CD4-positive, CD25-positive, alpha-beta regulatory T cell (primary cell): ENCODE results near the gene OR12D3. TPM values are rescaled to one million over a fixed set of nuclear protein-coding genes. Genes with fewer than 3 reads are reported as not detected.
A peak's percentile ranks its signal among the peaks of the same experiment; 100 is the strongest.

Experiments used
- ATAC-seq, 2 donors: fragments of 150-1000 bp; cut with Tn5 transposase; one replicate each; pipeline ENCODE4 v1.10.0; 2021; ENCODE audit warnings: low read depth in 2 of 2, moderate number of reproducible peaks in 2 of 2, moderate library complexity in 1 of 2
- DNase-seq, 3 donors: peaks; one replicate each; pipeline versions ENCODE4 v3.0.0 to v3.0.0-alpha.2; 2012 to 2022; ENCODE audit warnings: mixed read lengths in 1 of 3
- H3K27ac ChIP-seq: one replicate; pipeline ENCODE4 v1.7.0; 2013; ENCODE audit warnings: mild to moderate bottlenecking, low read length; ENCODE audit not compliant: insufficient read depth, poor library complexity, severe bottlenecking
- H3K27me3 ChIP-seq: one replicate; pipeline ENCODE4 v1.7.0; 2013; ENCODE audit warnings: low read length; ENCODE audit not compliant: control insufficient read depth, insufficient read depth
- H3K36me3 ChIP-seq: one replicate; pipeline ENCODE4 v1.7.0; 2013; ENCODE audit warnings: mild to moderate bottlenecking, low read length, moderate library complexity; ENCODE audit not compliant: control insufficient read depth, insufficient read depth
- H3K4me1 ChIP-seq: 2 replicates; pipeline ENCODE4 v1.7.0; 2013; ENCODE audit warnings: mild to moderate bottlenecking, low read length; ENCODE audit not compliant: insufficient read depth, control insufficient read depth, poor library complexity, severe bottlenecking
- H3K4me3 ChIP-seq: one replicate; pipeline ENCODE4 v1.7.0; 2013; ENCODE audit warnings: low read depth, mild to moderate bottlenecking, low read length, moderate library complexity
- H3K9me3 ChIP-seq, 2 experiments: 1 replicate in 1 of 2; 2 replicates in 1 of 2; pipeline ENCODE4 v1.7.0; 2013; ENCODE audit warnings: low read length in 2 of 2, mild to moderate bottlenecking in 1 of 2, moderate library complexity in 1 of 2; ENCODE audit not compliant: control insufficient read depth in 2 of 2
- H3K27ac Mint-ChIP-seq, 3 donors: one replicate each; pipeline ENCODE4 v1.8.0; 2020 to 2022; ENCODE audit warnings: mild to moderate bottlenecking in 3 of 3, mixed read lengths in 3 of 3, moderate library complexity in 2 of 3
- H3K27me3 Mint-ChIP-seq: one replicate; pipeline ENCODE4 v1.8.0; 2022; ENCODE audit warnings: mild to moderate bottlenecking, mixed read lengths
- H3K36me3 Mint-ChIP-seq: one replicate; pipeline ENCODE4 v1.8.0; 2020; ENCODE audit warnings: mixed read lengths
- H3K4me1 Mint-ChIP-seq, 4 donors: one replicate each; pipeline ENCODE4 v1.8.0; 2020 to 2022; ENCODE audit warnings: mixed read lengths in 4 of 4, mild to moderate bottlenecking in 1 of 4
- H3K4me3 Mint-ChIP-seq, 4 donors: one replicate each; pipeline ENCODE4 v1.8.0; 2020 to 2022; ENCODE audit warnings: mild to moderate bottlenecking in 4 of 4, mixed read lengths in 4 of 4, moderate library complexity in 3 of 4
- H3K9me3 Mint-ChIP-seq, 7 donors: one replicate each; pipeline ENCODE4 v1.8.0; 2020 to 2022; ENCODE audit warnings: mixed read lengths in 7 of 7, mild to moderate bottlenecking in 3 of 7, moderate library complexity in 2 of 7
- polyA plus RNA-seq, 4 donors: library from polyadenylated mRNA; unstranded; fragments of 300-500 nt; fragmentation: Illumina TruSeq; gene quantifications; one replicate each; pipeline ENCODE4 v1.2.3, GENCODE V29; 2021
- total RNA-seq: library from RNA; stranded (reverse); gene quantifications from one replicate; pipeline ENCODE4 v1.2.3, GENCODE V29; 2022

Gene OR12D3
- total RNA-seq (not detected), polyA plus RNA-seq (not detected)

DNA sequence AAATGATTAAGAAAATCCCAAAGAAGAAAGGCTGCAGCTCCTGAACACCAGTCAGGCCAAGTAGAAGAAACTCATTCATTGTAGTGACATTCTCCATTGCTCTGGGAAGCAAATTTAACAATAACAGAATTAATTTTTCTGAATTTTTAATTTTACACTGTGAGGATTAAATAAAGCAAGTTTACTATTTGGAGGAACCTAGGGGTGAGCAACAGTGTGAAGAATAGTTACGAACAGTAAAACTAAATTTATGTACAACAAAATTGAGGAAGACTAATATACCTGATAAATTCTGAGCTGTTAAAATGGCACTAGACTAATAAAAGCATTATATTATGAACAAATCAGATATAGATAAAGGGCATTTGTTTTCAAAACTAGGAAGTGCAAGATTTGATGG is at the start of gene OR12D3:
Gene OR12D3 (minus strand): TSS at position 101 of the 400 bp plus-strand sequence. CDS start 4 bp downstream, at position 97.
- peaks cover 0 to 4% (median 0%) of the 10 kb centered on the region in 7 donors for H3K9me3 Mint-ChIP-seq
- peaks cover 21% of the 10 kb centered on the region for H3K27me3 Mint-ChIP-seq
- no peak for ATAC-seq

DNA sequence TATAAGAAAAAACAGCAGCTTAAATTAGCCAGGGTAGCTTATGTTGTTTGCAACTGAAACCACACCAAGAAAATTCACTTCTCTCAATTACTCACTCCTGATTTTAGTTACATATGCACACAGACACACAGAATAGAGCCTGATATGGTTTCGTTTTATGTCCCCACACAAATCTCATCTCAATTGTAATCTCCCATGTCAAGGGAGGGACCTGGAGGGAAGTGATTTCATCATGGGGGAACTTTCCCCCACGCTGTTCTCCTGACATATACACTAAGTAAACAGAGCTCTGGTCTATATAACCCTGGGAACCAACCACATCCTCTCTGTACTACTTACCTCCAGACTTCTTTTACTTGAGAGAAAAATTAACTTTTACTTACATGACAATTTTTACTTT is 49.5 kb upstream of the OR12D3 start:
- Mint-ChIP-seq H3K27me3 (peaks cover 45% of the 10 kb centered on the region), H3K4me3 (no peak overlapping the region), H3K27ac (no peak overlapping the region), H3K4me1 (peaks cover 0 to 2% (median 0%) of the 10 kb centered on the region in 4 donors), H3K36me3 (no peaks in the 10 kb centered on the region), H3K9me3 (peaks cover 0 to 5% (median 0%) of the 10 kb centered on the region in 7 donors)
- no peaks in the 10 kb centered on the region for H3K36me3 ChIP-seq
- H3K9me3 ChIP-seq: no peaks in the 10 kb centered on the region
- ATAC-seq (no peak), DNase-seq (peak in 1 of 3 donors; percentile 0)
- no peaks in the 10 kb centered on the region for H3K4me1 ChIP-seq
- peaks cover 11% of the 10 kb centered on the region for H3K27me3 ChIP-seq
- H3K4me3 ChIP-seq: no peak overlapping the region
- H3K27ac ChIP-seq: no peak overlapping the region

More for the DNA sequence above, at the start of gene OR12D3:
- Histone ChIP-seq H3K27me3 (no peaks in the 10 kb centered on the region), H3K36me3 (no peaks in the 10 kb centered on the region), H3K4me3 (no peak within 1 kb of the TSS), H3K27ac (no peak within 1 kb of the TSS), H3K4me1 (no peaks in the 10 kb centered on the region), H3K9me3 (no peaks in the 10 kb centered on the region)
- no peak for DNase-seq
- H3K4me1 Mint-ChIP-seq: no peaks in the 10 kb centered on the region
- H3K4me3 Mint-ChIP-seq: no peak within 1 kb of the TSS
- no peaks in the 10 kb centered on the region for H3K36me3 Mint-ChIP-seq
- H3K27ac Mint-ChIP-seq: no peak within 1 kb of the TSS

- H3K4me3 ChIP-seq: no peak overlapping the region
- Mint-ChIP-seq H3K4me3 (no peak overlapping the region), H3K9me3 (peaks cover 0 to 5% (median 0%) of the 10 kb centered on the region in 7 donors), H3K27ac (no peak overlapping the region), H3K36me3 (no peaks in the 10 kb centered on the region), H3K27me3 (peaks cover 48% of the 10 kb centered on the region), H3K4me1 (peaks cover 0 to 2% (median 0%) of the 10 kb centered on the region in 4 donors)
- H3K9me3 ChIP-seq: no peaks in the 10 kb centered on the region
- DNase-seq: no peak
- no peaks in the 10 kb centered on the region for H3K4me1 ChIP-seq
- H3K27ac ChIP-seq: no peak overlapping the region
- H3K36me3 ChIP-seq: no peaks in the 10 kb centered on the region
- no peak for ATAC-seq
- H3K27me3 ChIP-seq: peaks cover 11% of the 10 kb centered on the region
Observed at GRCh38 chr6:29424168-29424567, 49.1 kb upstream of the OR12D3 start.

DNA sequence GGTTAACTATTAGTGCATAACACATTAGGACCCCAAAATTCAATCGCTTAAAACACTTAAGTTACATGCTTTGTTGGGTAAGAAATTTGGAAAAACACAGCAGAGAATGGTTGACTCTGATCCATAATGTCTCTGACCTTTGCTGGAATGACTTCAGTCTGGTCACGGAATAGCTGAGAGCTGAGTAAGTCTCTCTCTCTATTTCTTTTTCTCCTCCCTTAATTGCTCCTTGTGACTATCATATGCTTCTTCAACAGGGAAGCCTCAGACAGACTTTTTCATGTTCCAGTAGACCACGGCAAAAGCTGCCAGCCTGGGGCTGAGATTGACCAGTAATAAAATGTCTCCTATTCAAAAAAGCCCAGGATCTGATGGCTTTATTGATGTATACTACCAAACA is 44.4 kb upstream of the OR12D3 start:
- Mint-ChIP-seq H3K9me3 (peaks cover 0 to 7% (median 0%) of the 10 kb centered on the region in 7 donors), H3K36me3 (no peaks in the 10 kb centered on the region), H3K4me1 (no peaks in the 10 kb centered on the region), H3K4me3 (no peak overlapping the region), H3K27ac (no peak overlapping the region), H3K27me3 (peaks cover 40% of the 10 kb centered on the region)
- no peak overlapping the region for H3K4me3 ChIP-seq
- ATAC-seq (no peak), DNase-seq (no peak)
- peaks cover 4% of the 10 kb centered on the region for H3K27me3 ChIP-seq
- no peaks in the 10 kb centered on the region for H3K9me3 ChIP-seq
- H3K27ac ChIP-seq: no peak overlapping the region
- no peaks in the 10 kb centered on the region for H3K4me1 ChIP-seq
- no peaks in the 10 kb centered on the region for H3K36me3 ChIP-seq

GRCh38 chr6:29414588-29414987 is 39.5 kb upstream of the OR12D3 start, which contains the start of gene OR12D1:
Gene OR12D1 (plus strand): TSS chr6:29414928.
- Mint-ChIP-seq H3K4me3 (no peak within 1 kb of the TSS), H3K9me3 (peaks cover 1 to 17% (median 11%) of the 10 kb centered on the region in 7 donors), H3K27me3 (peaks cover 26% of the 10 kb centered on the region), H3K4me1 (no peaks in the 10 kb centered on the region), H3K27ac (no peak within 1 kb of the TSS), H3K36me3 (no peaks in the 10 kb centered on the region)
- peaks cover 2% of the 10 kb centered on the region for H3K27me3 ChIP-seq
- no peak within 1 kb of the TSS for H3K4me3 ChIP-seq
- H3K36me3 ChIP-seq: no peaks in the 10 kb centered on the region
- no peaks in the 10 kb centered on the region for H3K4me1 ChIP-seq
- H3K9me3 ChIP-seq: peaks cover 0 to 3% of the 10 kb centered on the region in 2 experiments
- ATAC-seq (no peak), DNase-seq (no peak)
- no peak within 1 kb of the TSS for H3K27ac ChIP-seq

DNA sequence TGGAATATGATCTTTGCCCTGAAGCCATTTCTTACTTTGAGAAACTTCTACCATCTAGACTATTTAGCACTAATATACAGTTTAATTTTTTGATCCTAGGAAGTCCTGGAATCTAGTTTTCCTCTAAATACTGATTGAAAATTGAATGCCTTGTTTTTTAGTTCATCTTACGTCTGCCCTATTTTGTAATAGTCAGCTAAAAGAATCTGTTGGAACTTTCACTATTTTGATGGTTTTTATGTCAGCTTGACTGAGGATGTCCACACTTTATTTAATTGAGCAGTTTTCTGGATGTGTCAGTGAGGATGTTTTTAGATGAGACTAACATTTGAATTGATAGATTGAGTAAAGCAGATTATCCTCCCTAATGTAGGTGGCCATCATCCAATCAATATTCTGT is 28.7 kb upstream of the OR12D3 start:
- peaks cover 33% of the 10 kb centered on the region for H3K27me3 Mint-ChIP-seq
- peaks cover 0 to 13% (median 4%) of the 10 kb centered on the region in 7 donors for H3K9me3 Mint-ChIP-seq
- H3K4me1 Mint-ChIP-seq: no peaks in the 10 kb centered on the region

GRCh38 chr6:29399525-29399924 is 24.4 kb upstream of the OR12D3 start:
- H3K9me3 ChIP-seq: no peaks in the 10 kb centered on the region
- Mint-ChIP-seq H3K27me3 (peaks cover 29% of the 10 kb centered on the region), H3K9me3 (peaks cover 0 to 4% (median 0%) of the 10 kb centered on the region in 7 donors), H3K4me3 (no peak overlapping the region), H3K27ac (no peak overlapping the region), H3K4me1 (no peaks in the 10 kb centered on the region), H3K36me3 (no peaks in the 10 kb centered on the region)
- no peaks in the 10 kb centered on the region for H3K4me1 ChIP-seq
- ATAC-seq (no peak), DNase-seq (no peak)
- H3K27me3 ChIP-seq: peaks cover 6% of the 10 kb centered on the region
- H3K4me3 ChIP-seq: no peak overlapping the region
- H3K36me3 ChIP-seq: no peaks in the 10 kb centered on the region
- no peak overlapping the region for H3K27ac ChIP-seq

More for the DNA sequence above, 28.7 kb upstream of the OR12D3 start:
- Mint-ChIP-seq H3K4me3 (no peak overlapping the region), H3K27ac (no peak overlapping the region), H3K36me3 (no peaks in the 10 kb centered on the region)
- ATAC-seq (no peak), DNase-seq (no peak)
- Histone ChIP-seq H3K27me3 (no peaks in the 10 kb centered on the region), H3K4me1 (no peaks in the 10 kb centered on the region), H3K4me3 (no peak overlapping the region), H3K9me3 (no peaks in the 10 kb centered on the region), H3K36me3 (no peaks in the 10 kb centered on the region), H3K27ac (no peak overlapping the region)

DNA sequence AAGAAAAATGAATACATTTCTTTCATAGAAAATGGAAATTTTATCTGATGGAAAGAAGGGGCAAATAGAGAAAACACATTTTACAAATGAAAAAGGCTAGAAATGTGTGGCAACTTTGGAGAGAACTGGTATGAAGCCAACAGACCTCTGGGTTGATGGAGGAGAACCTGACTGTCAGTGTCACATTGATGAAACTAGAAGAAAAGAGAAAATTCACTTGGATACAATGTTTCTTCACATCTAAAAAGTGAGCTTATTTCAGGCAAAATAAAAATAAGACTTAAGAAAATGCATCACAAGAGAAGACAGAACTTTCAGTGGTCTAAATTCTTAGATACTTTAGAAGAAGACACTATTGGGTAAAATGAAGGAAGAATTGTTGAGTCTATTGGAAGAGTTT is 20.2 kb upstream of the OR12D3 start, which contains the start of gene OR12D2:
Gene OR12D2 (plus strand): TSS at position 301 of the 400 bp plus-strand sequence. CDS start 1,069 bp downstream, outside the sequence.
- Histone ChIP-seq H3K4me3 (no peak within 1 kb of the TSS), H3K27me3 (peaks cover 6% of the 10 kb centered on the region), H3K9me3 (no peaks in the 10 kb centered on the region), H3K36me3 (no peaks in the 10 kb centered on the region), H3K4me1 (no peaks in the 10 kb centered on the region), H3K27ac (no peak within 1 kb of the TSS)
- no peak within 1 kb of the TSS for H3K27ac Mint-ChIP-seq
- DNase-seq (no peak), ATAC-seq (no peak)
- H3K9me3 Mint-ChIP-seq: peaks cover 0 to 2% (median 0%) of the 10 kb centered on the region in 7 donors
- H3K4me1 Mint-ChIP-seq: no peaks in the 10 kb centered on the region
- H3K27me3 Mint-ChIP-seq: peaks cover 20% of the 10 kb centered on the region
- H3K4me3 Mint-ChIP-seq: no peak within 1 kb of the TSS
- no peaks in the 10 kb centered on the region for H3K36me3 Mint-ChIP-seq
